Measurements from ENCODE around the gene FAN1.

- no peak for TF ChIP-seq CTCF (IDR thresholded peaks at IDR 0.05)
- no peak for TF ChIP-seq POLR2AphosphoS5 (IDR thresholded peaks at IDR 0.05)
- no peak for TF ChIP-seq POLR2A (IDR thresholded peaks at IDR 0.05)
- TF ChIP-seq EP300 (IDR thresholded peaks at IDR 0.05): no peak
Measured at GRCh38 chr15:30877070-30877469, 26.6 kb upstream of the FAN1 start.

All from suprapubic skin (tissue), 4 donors.